Skin epidermis (tissue), 12 donors: ENCODE measurements around the gene ITPRID2.

Experiments used
- H3K27ac ChIP-seq, 21 experiments: fragments of 200-600 bp; sonication (generic) in 11 of 21; one replicate each; pipeline ENCODE4 v1.5.0; 2020; ENCODE audit warnings: mild to moderate bottlenecking in 3 of 21, inconsistent platforms in 2 of 21, moderate library complexity in 2 of 21
- H3K4me3 ChIP-seq, 7 experiments: fragments of 200-600 bp; sonication (generic) in 2 of 7; one replicate each; pipeline ENCODE4 v1.5.0; 2020; ENCODE audit warnings: inconsistent platforms in 2 of 7, mild to moderate bottlenecking in 2 of 7, moderate library complexity in 1 of 7

ITPRID2 gene

GRCh38 chr2:181891258-181891965, at the start of gene ITPRID2:
TSS of gene ITPRID2 (plus strand) at chr2:181891730. CDS start at chr2:181892067, 337 bp downstream.
- Histone ChIP-seq H3K4me3 (peak within 1 kb of the TSS; percentile 76 to 92 (median 89)), H3K27ac (peak within 1 kb of the TSS; percentile 75 to 99 (median 97))

- Histone ChIP-seq H3K27ac (peak overlapping the region in 1 of 21 experiments; percentile 25), H3K4me3 (no peak overlapping the region)
Observed at GRCh38 chr2:181844551-181845290, 46.8 kb upstream of the ITPRID2 start.

- Histone ChIP-seq H3K4me3 (no peak overlapping the region), H3K27ac (peak overlapping the region in 1 of 21 experiments; percentile 52)
Observed at GRCh38 chr2:181846399-181847197, 44.9 kb upstream of the ITPRID2 start.

- Histone ChIP-seq H3K4me3 (no peak overlapping the region), H3K27ac (peak overlapping the region in 2 of 21 experiments; percentile 31 to 52)
Observed at GRCh38 chr2:181847198-181847556, 44.4 kb upstream of the ITPRID2 start.

GRCh38 chr2:181847702-181848101, 43.8 kb upstream of the ITPRID2 start:
- peak overlapping the region in 2 of 21 experiments; percentile 31 to 52 for H3K27ac ChIP-seq
- no peak overlapping the region for H3K4me3 ChIP-seq

- Histone ChIP-seq H3K4me3 (no peak overlapping the region), H3K27ac (peak overlapping the region in 1 of 21 experiments; percentile 31)
Observed at GRCh38 chr2:181848261-181848886, 43.2 kb upstream of the ITPRID2 start.

GRCh38 chr2:181849601-181850000, 41.9 kb upstream of the ITPRID2 start:
- peak overlapping the region in 1 of 21 experiments; percentile 48 for H3K27ac ChIP-seq
- no peak overlapping the region for H3K4me3 ChIP-seq

- Histone ChIP-seq H3K4me3 (no peak overlapping the region), H3K27ac (peak overlapping the region in 3 of 21 experiments; percentile 3 to 32 (median 19))
Observed at GRCh38 chr2:181850936-181851560, 40.5 kb upstream of the ITPRID2 start.

- H3K4me3 ChIP-seq = no peak overlapping the region
- peak overlapping the region in 2 of 21 experiments; percentile 19 to 32 for H3K27ac ChIP-seq
Observed at GRCh38 chr2:181851726-181852125, 39.8 kb upstream of the ITPRID2 start.

- Histone ChIP-seq H3K4me3 (no peak overlapping the region), H3K27ac (no peak overlapping the region)
Observed at GRCh38 chr2:181853696-181854095, 37.8 kb upstream of the ITPRID2 start.

GRCh38 chr2:181857483-181857882, 34.0 kb upstream of the ITPRID2 start:
- H3K4me3 ChIP-seq = no peak overlapping the region
- H3K27ac ChIP-seq = peak overlapping the region in 13 of 21 experiments; percentile 14 to 76 (median 47)

- Histone ChIP-seq H3K27ac (peak overlapping the region in 9 of 21 experiments; percentile 4 to 76 (median 52)), H3K4me3 (no peak overlapping the region)
Observed at GRCh38 chr2:181858600-181858999, 32.9 kb upstream of the ITPRID2 start.

- no peak overlapping the region for H3K4me3 ChIP-seq
- H3K27ac ChIP-seq = peak overlapping the region in 10 of 21 experiments; percentile 4 to 76 (median 32)
Observed at GRCh38 chr2:181859123-181859522, 32.4 kb upstream of the ITPRID2 start.

GRCh38 chr2:181859803-181860202, 31.7 kb upstream of the ITPRID2 start:
- H3K27ac ChIP-seq = peak overlapping the region in 3 of 21 experiments; percentile 11 to 76 (median 14)
- H3K4me3 ChIP-seq = no peak overlapping the region

- H3K27ac ChIP-seq = no peak overlapping the region
Observed at GRCh38 chr2:181861379-181861778, 30.2 kb upstream of the ITPRID2 start.

GRCh38 chr2:181862583-181863281, 28.8 kb upstream of the ITPRID2 start:
- Histone ChIP-seq H3K4me3 (no peak overlapping the region), H3K27ac (no peak overlapping the region)

More at GRCh38 chr2:181861379-181861778, 30.2 kb upstream of the ITPRID2 start:
- no peak overlapping the region for H3K4me3 ChIP-seq

- Histone ChIP-seq H3K4me3 (no peak overlapping the region), H3K27ac (no peak overlapping the region)
Observed at GRCh38 chr2:181872178-181872577, 19.4 kb upstream of the ITPRID2 start.

- Histone ChIP-seq H3K4me3 (no peak overlapping the region), H3K27ac (peak overlapping the region in 5 of 21 experiments; percentile 4 to 53 (median 39))
Observed at GRCh38 chr2:181876614-181877063, 14.9 kb upstream of the ITPRID2 start.
